ENCODE data around the gene SF3B3.

GRCh38 chr16:70592106-70592571 lies 68.5 kb downstream of the SF3B3 start:
- no peak for TF ChIP-seq CTCF (conservative IDR thresholded peaks at IDR 0.05)
- TF ChIP-seq EZH2 (IDR thresholded peaks at IDR 0.05; ENCODE audit: low read depth), result no peak

Measured in PC-9 (cell line).